BE2C (cell line): ENCODE results near the gene TUBB4B.

Experiments
- DNase-seq: peaks from one replicate; pipeline ENCODE4 v3.0.0-alpha.2; 2020
- H3K27me3 ChIP-seq: fragments of 250-450 bp; sonication (Bioruptor Pico); 2 replicates; pipeline ENCODE4 v1.5.1; 2020; ENCODE audit warnings: mild to moderate bottlenecking
- H3K36me3 ChIP-seq: fragments of 250-450 bp; sonication (Bioruptor Pico); 2 replicates; pipeline ENCODE4 v1.5.1; 2020; ENCODE audit warnings: mild to moderate bottlenecking
- H3K4me1 ChIP-seq: fragments of 250-450 bp; sonication (Bioruptor Pico); 2 replicates; pipeline ENCODE4 v1.5.1; 2020
- H3K4me3 ChIP-seq: 2 replicates; pipeline ENCODE4 v1.5.1; 2011; ENCODE audit warnings: low read depth, low read length
- H3K9me3 ChIP-seq: fragments of 250-450 bp; sonication (Bioruptor Pico); 2 replicates; pipeline ENCODE4 v1.5.1; 2020
- TF ChIP-seq, protein P1 (sequence below): IDR thresholded peaks from 2 replicates; pipeline ENCODE4 v1.5.1; 2012; ENCODE audit warnings: mild to moderate bottlenecking, low read depth, low read length

TUBB4B gene

DNA sequence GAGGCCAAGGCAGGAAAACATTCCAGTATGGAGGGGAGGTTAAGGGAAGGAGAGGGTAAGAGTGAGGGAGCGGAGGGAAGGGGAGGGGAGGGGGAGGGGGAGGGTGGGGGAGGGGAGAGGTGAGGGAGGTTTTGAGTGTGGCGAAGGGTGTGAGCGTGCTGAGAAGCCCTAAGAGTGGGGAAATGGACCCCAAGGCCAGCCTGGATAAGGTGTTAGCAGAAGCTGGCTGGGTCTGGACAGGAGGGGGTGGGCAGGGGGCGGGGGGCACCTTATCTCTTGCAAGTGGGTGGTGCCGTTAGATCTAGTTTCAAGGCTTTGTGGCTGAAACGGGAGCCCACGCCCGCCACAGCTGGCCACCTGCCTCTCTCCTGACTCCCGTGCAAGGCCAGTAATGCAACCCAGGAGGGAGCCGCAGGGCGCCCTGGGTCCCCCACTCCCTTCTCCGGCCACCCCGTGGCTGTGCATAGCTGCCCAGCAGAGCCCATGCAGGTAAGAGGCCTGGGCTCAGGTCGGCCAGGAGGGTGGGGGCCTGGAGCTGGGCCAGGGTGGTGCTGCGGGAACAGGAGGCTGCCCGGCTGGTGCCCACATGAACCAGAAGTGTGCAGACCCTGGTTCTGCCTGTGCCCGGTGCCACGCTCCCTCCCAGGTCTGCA lies 13.1 kb upstream of the TUBB4B start:
- Histone ChIP-seq H3K4me1 (peaks cover 8% of the 10 kb centered on the region), H3K4me3 (no peak overlapping the region), H3K36me3 (no peaks in the 10 kb centered on the region), H3K9me3 (no peaks in the 10 kb centered on the region), H3K27me3 (no peaks in the 10 kb centered on the region)
- DNase-seq, result no peak
- TF ChIP-seq, protein P1, sequence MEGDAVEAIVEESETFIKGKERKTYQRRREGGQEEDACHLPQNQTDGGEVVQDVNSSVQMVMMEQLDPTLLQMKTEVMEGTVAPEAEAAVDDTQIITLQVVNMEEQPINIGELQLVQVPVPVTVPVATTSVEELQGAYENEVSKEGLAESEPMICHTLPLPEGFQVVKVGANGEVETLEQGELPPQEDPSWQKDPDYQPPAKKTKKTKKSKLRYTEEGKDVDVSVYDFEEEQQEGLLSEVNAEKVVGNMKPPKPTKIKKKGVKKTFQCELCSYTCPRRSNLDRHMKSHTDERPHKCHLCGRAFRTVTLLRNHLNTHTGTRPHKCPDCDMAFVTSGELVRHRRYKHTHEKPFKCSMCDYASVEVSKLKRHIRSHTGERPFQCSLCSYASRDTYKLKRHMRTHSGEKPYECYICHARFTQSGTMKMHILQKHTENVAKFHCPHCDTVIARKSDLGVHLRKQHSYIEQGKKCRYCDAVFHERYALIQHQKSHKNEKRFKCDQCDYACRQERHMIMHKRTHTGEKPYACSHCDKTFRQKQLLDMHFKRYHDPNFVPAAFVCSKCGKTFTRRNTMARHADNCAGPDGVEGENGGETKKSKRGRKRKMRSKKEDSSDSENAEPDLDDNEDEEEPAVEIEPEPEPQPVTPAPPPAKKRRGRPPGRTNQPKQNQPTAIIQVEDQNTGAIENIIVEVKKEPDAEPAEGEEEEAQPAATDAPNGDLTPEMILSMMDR, result no peak

DNA sequence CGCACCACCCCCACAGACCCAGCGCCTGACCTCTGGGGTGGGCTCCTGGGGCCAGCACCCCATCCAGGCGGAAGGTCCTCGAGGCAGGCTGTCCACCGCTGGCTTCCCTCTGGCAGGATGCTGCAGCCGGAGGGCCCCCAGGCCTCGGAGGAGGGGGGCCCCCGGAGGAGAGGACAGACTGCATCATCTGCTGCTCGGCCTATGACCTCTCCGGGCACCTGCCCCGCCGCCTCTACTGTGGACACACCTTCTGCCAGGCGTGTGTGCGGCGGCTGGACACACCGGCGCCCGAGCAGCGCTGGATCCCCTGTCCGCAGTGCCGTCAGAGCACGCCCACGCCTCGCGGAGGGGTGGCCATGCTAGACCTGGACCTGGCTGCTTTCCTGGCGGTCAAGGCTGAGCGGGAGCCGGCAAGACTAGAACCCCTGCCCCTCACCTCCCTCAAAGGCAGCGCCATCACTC lies 12.6 kb upstream of the TUBB4B start:
- TF ChIP-seq, protein P1, result no peak
- Histone ChIP-seq H3K4me1 (peaks cover 7% of the 10 kb centered on the region; the same call in 1 of the 2 replicates), H3K36me3 (no peaks in the 10 kb centered on the region), H3K9me3 (no peaks in the 10 kb centered on the region), H3K27me3 (no peaks in the 10 kb centered on the region), H3K4me3 (no peak overlapping the region)
- no peak for DNase-seq

DNA sequence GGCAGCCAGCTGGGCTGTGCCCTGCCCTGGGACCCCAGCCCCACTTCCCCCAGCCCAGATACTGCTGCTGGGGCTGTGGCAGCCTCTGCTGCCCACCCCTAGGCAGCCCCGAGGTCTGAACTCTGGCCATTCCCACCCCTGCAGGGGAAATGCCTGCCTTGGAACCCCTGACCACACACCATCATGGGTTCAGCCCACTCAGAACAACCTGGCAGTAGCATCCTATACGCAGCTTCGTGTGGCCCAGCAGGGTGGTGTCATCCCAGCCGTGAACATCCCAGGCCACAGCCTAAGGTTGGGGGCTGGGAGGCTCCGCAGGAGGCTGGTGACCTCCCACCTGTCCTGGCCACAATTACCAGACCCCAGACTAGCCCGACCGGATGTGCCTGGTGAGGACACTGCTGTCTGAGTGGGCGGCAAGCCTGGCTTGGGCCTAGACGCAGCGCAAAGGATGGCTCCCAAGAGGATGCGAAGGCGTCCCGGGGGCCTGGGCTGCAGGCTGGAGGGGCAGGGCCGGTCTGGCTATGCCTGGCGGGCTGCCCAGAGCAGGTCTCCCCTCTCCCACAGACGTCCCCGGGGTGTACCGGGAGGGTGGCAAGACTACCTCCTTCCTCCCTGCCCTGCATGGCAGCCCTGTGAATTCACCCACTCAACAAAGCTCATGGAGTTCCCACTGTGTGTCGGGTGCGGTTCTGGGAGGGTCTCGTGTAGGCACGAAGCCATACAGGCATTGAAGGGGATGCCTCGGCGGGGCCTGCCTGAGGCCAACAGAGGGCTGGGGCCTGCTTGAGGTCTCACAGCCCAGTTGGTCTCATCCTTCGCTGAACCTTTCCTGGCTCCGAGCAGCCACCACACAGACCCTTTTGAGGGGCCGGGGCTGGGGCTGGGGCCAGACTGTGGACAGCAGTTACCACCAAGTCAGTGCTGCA lies 11.9 kb upstream of the TUBB4B start:
- TF ChIP-seq, protein P1, result no peak
- no peak overlapping the region for H3K4me3 ChIP-seq
- no peaks in the 10 kb centered on the region for H3K9me3 ChIP-seq
- H3K4me1 ChIP-seq, result peaks cover 7% of the 10 kb centered on the region; the same call in 1 of the 2 replicates
- H3K36me3 ChIP-seq, result no peaks in the 10 kb centered on the region
- no peaks in the 10 kb centered on the region for H3K27me3 ChIP-seq
- peak; percentile 52 for DNase-seq

DNA sequence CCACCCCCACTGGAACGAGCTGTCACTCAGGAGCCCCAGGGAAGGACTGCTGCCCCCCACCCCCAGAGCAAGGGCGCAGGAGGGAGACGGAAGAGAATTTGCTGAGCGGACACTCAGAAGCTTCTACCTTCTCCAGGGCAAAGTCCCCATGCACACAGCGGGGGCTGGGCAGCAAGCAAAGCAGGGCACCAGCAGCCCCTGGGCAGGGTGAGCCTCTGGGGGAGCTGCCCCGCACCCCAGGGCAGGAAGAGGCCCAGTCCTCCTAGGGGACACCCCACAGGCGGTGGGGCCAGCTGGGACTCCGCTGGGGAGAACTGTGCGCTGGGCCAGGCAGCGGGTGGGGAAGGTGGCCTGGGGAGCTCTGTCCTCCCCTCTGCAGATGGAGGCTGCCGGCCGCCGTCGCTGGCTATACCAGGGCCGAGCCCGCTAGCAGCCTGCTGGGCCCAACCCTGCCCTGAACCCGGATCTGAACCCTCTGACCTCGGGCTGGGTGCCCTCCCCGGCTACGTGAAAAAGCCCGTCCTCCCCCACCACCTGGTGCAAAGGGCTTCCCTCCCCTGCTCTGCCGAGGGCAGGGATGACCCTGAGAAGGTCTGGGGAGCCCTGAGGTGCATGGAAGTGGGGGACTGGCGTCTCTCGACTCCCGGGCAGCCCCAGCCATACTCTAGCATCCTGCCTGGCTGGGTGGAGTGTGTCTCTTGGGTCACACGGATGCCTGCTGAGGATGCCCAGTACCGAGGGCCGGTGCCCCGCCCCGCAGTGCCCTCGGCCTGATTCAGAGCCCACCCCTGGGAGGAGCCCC lies 11.0 kb upstream of the TUBB4B start:
- TF ChIP-seq, protein P1, result no peak
- no peaks in the 10 kb centered on the region for H3K36me3 ChIP-seq
- H3K4me1 ChIP-seq, result peaks cover 7% of the 10 kb centered on the region; the same call in 1 of the 2 replicates

DNA sequence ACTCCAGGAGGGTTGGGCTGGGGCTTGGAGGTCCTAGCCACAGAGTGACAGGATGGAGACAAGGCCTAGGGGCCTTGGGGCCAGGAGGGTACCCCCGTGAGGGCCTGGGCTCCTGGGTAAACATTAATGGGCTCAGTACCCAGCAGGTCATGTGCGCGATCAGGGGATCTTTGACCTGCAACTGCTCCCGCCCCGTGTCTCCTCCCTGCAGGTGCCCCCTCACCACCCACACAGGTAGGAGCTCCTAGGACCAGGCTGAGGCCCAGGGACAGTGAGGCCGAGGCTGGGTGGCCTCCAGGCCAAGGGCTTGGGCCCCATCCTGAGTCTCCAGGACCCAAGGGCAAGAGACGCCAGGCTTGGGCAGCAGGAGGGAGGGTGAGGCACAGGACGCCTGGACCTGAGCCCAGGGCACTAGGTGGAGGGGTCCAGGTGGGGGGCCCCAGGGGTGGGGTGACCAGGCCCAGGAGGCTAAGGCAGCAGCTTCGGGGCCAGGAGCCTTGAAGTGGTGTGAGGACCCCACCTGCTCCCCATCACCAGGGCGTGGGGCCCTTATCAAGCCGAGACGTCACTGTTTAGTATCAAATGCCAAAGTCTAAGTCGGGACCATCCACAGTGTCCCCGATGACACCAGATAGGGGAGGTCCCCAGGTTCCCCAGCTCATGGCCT lies 10.2 kb upstream of the TUBB4B start, which contains the start of gene SLC34A3:
Gene SLC34A3, plus strand, starts transcription at position 197 of the 667 bp plus-strand sequence. CDS start 802 bp downstream, outside the sequence.
- TF ChIP-seq, protein P1, result no peak
- Histone ChIP-seq H3K36me3 (no peaks in the 10 kb centered on the region), H3K9me3 (no peaks in the 10 kb centered on the region), H3K4me3 (no peak within 1 kb of the TSS), H3K27me3 (no peaks in the 10 kb centered on the region), H3K4me1 (peaks cover 7% of the 10 kb centered on the region; the same call in 1 of the 2 replicates)
- no peak for DNase-seq

More for the DNA sequence above, 11.0 kb upstream of the TUBB4B start:
- Histone ChIP-seq H3K27me3 (no peaks in the 10 kb centered on the region), H3K9me3 (no peaks in the 10 kb centered on the region), H3K4me3 (no peak overlapping the region)
- DNase-seq, result no peak
